Liver (tissue), 9 donors: ENCODE data around the gene IGF1R. TPM values are rescaled to one million over a fixed set of nuclear protein-coding genes. Genes with fewer than 3 reads are reported as not detected.

ENCODE experiments used
- DNase-seq: peaks from one replicate; pipeline ENCODE4 v3.0.0-alpha.2; 2017; ENCODE audit warnings: low spot score
- H3K27ac ChIP-seq, 2 donors: one replicate each; pipeline ENCODE4 v1.7.0; 2013; ENCODE audit warnings: inconsistent platforms in 2 of 2, low read length in 2 of 2, control low read depth in 1 of 2, low read depth in 1 of 2, mild to moderate bottlenecking in 1 of 2
- H3K27me3 ChIP-seq, 4 donors: one replicate each; pipeline versions ENCODE4 v1.6.1 to v1.7.0; 2013; ENCODE audit warnings: low read length in 3 of 4, inconsistent platforms in 1 of 4, mild to moderate bottlenecking in 1 of 4, moderate library complexity in 1 of 4; ENCODE audit not compliant: control insufficient read depth in 4 of 4, insufficient read depth in 4 of 4
- H3K36me3 ChIP-seq, 4 donors: one replicate each; pipeline versions ENCODE4 v1.6.1 to v1.7.0; 2013; ENCODE audit warnings: low read length in 3 of 4, mild to moderate bottlenecking in 3 of 4, low read depth in 1 of 4, moderate library complexity in 1 of 4; ENCODE audit not compliant: control insufficient read depth in 4 of 4, insufficient read depth in 3 of 4
- H3K4me1 ChIP-seq, 4 donors: one replicate each; pipeline versions ENCODE4 v1.6.1 to v1.7.0; 2013; ENCODE audit warnings: low read length in 3 of 4, mild to moderate bottlenecking in 3 of 4, moderate library complexity in 1 of 4; ENCODE audit not compliant: control insufficient read depth in 4 of 4, insufficient read depth in 4 of 4
- H3K4me3 ChIP-seq, 3 donors: one replicate each; pipeline versions ENCODE4 v1.6.1 to v1.7.0; 2013; ENCODE audit warnings: low read length in 3 of 3, control low read depth in 1 of 3, low read depth in 1 of 3, mild to moderate bottlenecking in 1 of 3
- H3K9ac ChIP-seq, 2 donors: one replicate each; pipeline ENCODE4 v1.7.0; 2013; ENCODE audit warnings: low read length in 2 of 2, mild to moderate bottlenecking in 2 of 2, moderate library complexity in 2 of 2, control low read depth in 1 of 2, low read depth in 1 of 2
- H3K9me3 ChIP-seq, 4 donors: one replicate each; pipeline versions ENCODE4 v1.6.1 to v1.7.0; 2013; ENCODE audit warnings: low read length in 3 of 4; ENCODE audit not compliant: control insufficient read depth in 4 of 4
- CTCF ChIP-seq: fragments of 150-350 bp; IDR thresholded peaks from 2 replicates; pipeline ENCODE4 v1.5.1; 2017; ENCODE audit warnings: improper control_type of control experiment, low read depth, low read length; ENCODE audit not compliant: missing input control
- FOXA1 ChIP-seq: IDR thresholded peaks from 2 replicates; pipeline ENCODE4 v1.6.1; 2016; ENCODE audit warnings: antibody characterized with exemption
- FOXA2 ChIP-seq: IDR thresholded peaks from 2 replicates; pipeline ENCODE4 v1.6.1; 2016; ENCODE audit warnings: antibody characterized with exemption
- GABPA ChIP-seq, 2 donors: IDR thresholded peaks in 1 of 2; conservative IDR thresholded peaks in 1 of 2; 2 replicates each; pipeline ENCODE4 v1.6.1; 2016; ENCODE audit warnings: antibody characterized with exemption in 2 of 2, mild to moderate bottlenecking in 1 of 2, moderate library complexity in 1 of 2
- HNF4A ChIP-seq, 2 donors: conservative IDR thresholded peaks; 2 replicates each; pipeline ENCODE4 v1.6.1; 2016; ENCODE audit warnings: antibody characterized with exemption in 2 of 2, mild to moderate bottlenecking in 2 of 2
- HNF4G ChIP-seq: IDR thresholded peaks from 2 replicates; pipeline ENCODE4 v1.6.1; 2016; ENCODE audit warnings: antibody characterized with exemption
- MAX ChIP-seq: IDR thresholded peaks from 2 replicates; pipeline ENCODE4 v1.6.1; 2016; ENCODE audit warnings: antibody characterized with exemption
- RAD21 ChIP-seq, 2 donors: IDR thresholded peaks; 2 replicates each; pipeline ENCODE4 v1.6.1; 2016; ENCODE audit warnings: antibody characterized with exemption in 2 of 2, mild to moderate bottlenecking in 2 of 2
- REST ChIP-seq: IDR thresholded peaks from 2 replicates; pipeline ENCODE4 v1.6.1; 2016; ENCODE audit warnings: antibody characterized with exemption, mild to moderate bottlenecking
- RXRA ChIP-seq, 2 donors: IDR thresholded peaks; 2 replicates each; pipeline ENCODE4 v1.6.1; 2017 to 2018; ENCODE audit warnings: antibody characterized with exemption in 2 of 2, mild to moderate bottlenecking in 1 of 2
- SP1 ChIP-seq: IDR thresholded peaks from 2 replicates; pipeline ENCODE4 v1.6.1; 2018; ENCODE audit warnings: antibody characterized with exemption, mild to moderate bottlenecking
- TAF1 ChIP-seq: conservative IDR thresholded peaks from 2 replicates; pipeline ENCODE4 v1.6.1; 2016; ENCODE audit warnings: antibody characterized with exemption, mild to moderate bottlenecking
- YY1 ChIP-seq: IDR thresholded peaks from 2 replicates; pipeline ENCODE4 v1.6.1; 2016; ENCODE audit warnings: antibody characterized with exemption, mild to moderate bottlenecking
- WGBS: extraction: QIAGEN DNeasy Blood & Tissue Kit; methylation state at CpG from one replicate; pipeline ENCODE4 v1.1.7; 2013; 5-methylcytosine and 5-hydroxymethylcytosine counted together
- polyA plus RNA-seq, 2 donors: library from polyadenylated mRNA; stranded (reverse) in 1 of 2; unstranded in 1 of 2; fragments of 200-250 nt in 1 of 2; fragments of >200 nt in 1 of 2; fragmentation: Nextera tagmentation in 1 of 2; extraction: Ambion mirVana in 1 of 2; gene quantifications; one replicate each; pipeline versions ENCODE4 v1.2.1 to v1.2.3, GENCODE V29; 2013 to 2015
- total RNA-seq, 2 donors: library from RNA; depleted of rRNA; stranded (reverse); fragments of >200 nt; gene quantifications; one replicate each; pipeline ENCODE4 v1.2.3, GENCODE V29; 2014
- TF ChIP-seq, protein P1 (sequence below): IDR thresholded peaks from 2 replicates; pipeline ENCODE4 v1.6.1; 2016; ENCODE audit warnings: antibody characterized with exemption
- donor health status: healthy.
- donor health status: healthy.
- donor health status: healthy.
- donor health status: healthy.
- donor health status: healthy.

Gene IGF1R
- total and polyA plus RNA-seq, 4 donors: 0.69 to 10.3 (median 3.2) TPM

GRCh38 chr15:98760975-98761374, 112.6 kb downstream of the IGF1R start (continued):
- TF ChIP-seq REST (no peak), TAF1 (no peak), HNF4G (no peak), RAD21 (IDR thresholded peaks at IDR 0.05) (no peak), RXRA (IDR thresholded peaks at IDR 0.05) (no peak)

GRCh38 chr15:98763179-98763578, 114.8 kb downstream of the IGF1R start:
- Histone ChIP-seq H3K9me3 (no peaks in the 10 kb centered on the region), H3K4me3 (no peak overlapping the region), H3K27ac (no peak overlapping the region), H3K4me1 (no peaks in the 10 kb centered on the region), H3K27me3 (peaks cover 0 to 4% (median 0%) of the 10 kb centered on the region in 4 donors), H3K36me3 (no peaks in the 10 kb centered on the region), H3K9ac (no peak overlapping the region)
- WGBS: 47% methylated on average over 4 of the region's 4 CpGs
- no peak for TF ChIP-seq GABPA (IDR thresholded peaks at IDR 0.05 in 1 of 2, conservative IDR thresholded peaks at IDR 0.05 in 1 of 2)
- TF ChIP-seq FOXA1: no peak
- no peak for TF ChIP-seq HNF4A (conservative IDR thresholded peaks at IDR 0.05)
- TF ChIP-seq MAX: no peak
- TF ChIP-seq FOXA2: no peak
- no peak for TF ChIP-seq YY1
- TF ChIP-seq, protein P1, sequence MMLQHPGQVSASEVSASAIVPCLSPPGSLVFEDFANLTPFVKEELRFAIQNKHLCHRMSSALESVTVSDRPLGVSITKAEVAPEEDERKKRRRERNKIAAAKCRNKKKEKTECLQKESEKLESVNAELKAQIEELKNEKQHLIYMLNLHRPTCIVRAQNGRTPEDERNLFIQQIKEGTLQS: no peak
- TF ChIP-seq RAD21 (IDR thresholded peaks at IDR 0.05): no peak
- TF ChIP-seq REST: no peak
- DNase-seq: no peak

DNA sequence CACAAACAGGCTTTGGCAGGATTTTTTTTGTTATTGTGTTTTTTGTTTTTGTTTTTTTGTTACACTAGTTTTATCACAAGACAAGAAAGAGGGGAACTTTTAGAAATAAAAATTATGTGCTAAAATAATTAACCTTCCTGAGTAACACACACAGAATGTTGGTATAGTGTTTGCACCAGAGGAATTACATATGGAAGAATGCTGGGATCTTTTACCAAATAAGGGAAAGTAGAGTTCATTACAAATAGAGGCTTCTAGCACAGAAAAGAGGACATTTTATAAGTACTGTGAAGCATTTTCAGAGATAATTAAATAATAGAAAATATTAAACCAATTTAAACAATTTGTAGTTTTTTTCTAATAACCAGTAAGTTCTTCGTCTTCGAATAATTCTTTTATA, 116.0 kb downstream of the IGF1R start:
- no peak for DNase-seq
- Histone ChIP-seq H3K27ac (no peak overlapping the region), H3K9me3 (no peaks in the 10 kb centered on the region), H3K36me3 (no peaks in the 10 kb centered on the region), H3K4me1 (no peaks in the 10 kb centered on the region), H3K9ac (no peak overlapping the region), H3K27me3 (no peaks in the 10 kb centered on the region), H3K4me3 (no peak overlapping the region)
- TF ChIP-seq REST (no peak), FOXA1 (no peak), SP1 (no peak), GABPA (IDR thresholded peaks at IDR 0.05 in 1 of 2, conservative IDR thresholded peaks at IDR 0.05 in 1 of 2) (no peak), CTCF (no peak), RAD21 (IDR thresholded peaks at IDR 0.05) (no peak), TAF1 (no peak)
- WGBS: 95% methylated on average over 2 of the region's 2 CpGs
